ENCODE results near the gene ENDOU. TPM values are rescaled to one million over a fixed set of nuclear protein-coding genes. Genes with fewer than 3 reads are reported as not detected.

Gene ENDOU
- total and polyA plus RNA-seq, 2 experiments from 2014 or later, result 0.22 TPM; not detected in 1

DNA sequence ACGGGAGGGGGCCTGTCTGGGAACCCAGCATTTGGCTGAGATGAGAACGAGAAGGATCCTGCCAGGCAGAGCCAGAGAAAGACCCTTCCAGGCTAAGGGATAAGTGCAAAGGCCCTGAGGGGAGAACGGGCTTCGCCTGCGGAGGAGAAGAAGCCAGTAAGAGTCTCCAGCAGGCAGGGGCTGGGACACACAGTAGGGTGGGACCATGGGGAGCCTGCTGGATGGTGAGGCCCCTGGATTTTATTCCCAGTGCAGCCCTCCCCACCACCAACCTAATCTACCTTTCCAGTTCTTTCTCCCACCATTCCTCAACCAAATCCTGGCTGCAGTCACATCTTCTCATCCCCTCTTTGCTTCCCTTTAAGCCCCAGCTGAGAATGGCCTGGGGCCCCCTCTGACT, 20.8 kb upstream of the ENDOU start:
- H3K36me3 ChIP-seq (ENCODE audit: low read depth), result no peaks in the 10 kb centered on the region
- no peak for DNase-seq
- WGBS, 2 experiments (ENCODE audit: low coverage in 1 of 2, low lambda C conversion rate in 2 of 2, missing lambda C conversion rate in 2 of 2), result 76 to 91% methylated on average over 5 of the region's 5 CpGs
- no peaks in the 10 kb centered on the region for H3F3A ChIP-seq (ENCODE audit: insufficient read depth)
- no peaks in the 10 kb centered on the region for H3K9me2 ChIP-seq (ENCODE audit: insufficient read depth)
- no peaks in the 10 kb centered on the region for H3K9me3 ChIP-seq (ENCODE audit: low read depth)
- no peak overlapping the region for H3K9ac ChIP-seq
- H3K79me2 ChIP-seq (ENCODE audit: insufficient read depth), result no peaks in the 10 kb centered on the region
- no peaks in the 10 kb centered on the region for H3K27me3 ChIP-seq (replicated peaks; ENCODE audit: insufficient read depth)
- no peaks in the 10 kb centered on the region for H3K4me1 ChIP-seq (ENCODE audit: insufficient read depth)
- TF ChIP-seq EZH2 (IDR thresholded peaks at IDR 0.05; ENCODE audit: insufficient read depth, poor library complexity, severe bottlenecking) (no peak), EZH2phosphoT487 (IDR thresholded peaks at IDR 0.05; ENCODE audit: insufficient read depth, low read depth) (no peak)
- H4K20me1 ChIP-seq (ENCODE audit: insufficient read depth), result no peaks in the 10 kb centered on the region
- in situ Hi-C loops (cut with MboI), result no loop called here
- no peak overlapping the region for H3K4me2 ChIP-seq (ENCODE audit: unreplicated experiment)
- H2AFZ ChIP-seq, result no peak overlapping the region
- H3K27ac ChIP-seq, result no peak overlapping the region
- H3K4me3 ChIP-seq, result no peak overlapping the region

DNA sequence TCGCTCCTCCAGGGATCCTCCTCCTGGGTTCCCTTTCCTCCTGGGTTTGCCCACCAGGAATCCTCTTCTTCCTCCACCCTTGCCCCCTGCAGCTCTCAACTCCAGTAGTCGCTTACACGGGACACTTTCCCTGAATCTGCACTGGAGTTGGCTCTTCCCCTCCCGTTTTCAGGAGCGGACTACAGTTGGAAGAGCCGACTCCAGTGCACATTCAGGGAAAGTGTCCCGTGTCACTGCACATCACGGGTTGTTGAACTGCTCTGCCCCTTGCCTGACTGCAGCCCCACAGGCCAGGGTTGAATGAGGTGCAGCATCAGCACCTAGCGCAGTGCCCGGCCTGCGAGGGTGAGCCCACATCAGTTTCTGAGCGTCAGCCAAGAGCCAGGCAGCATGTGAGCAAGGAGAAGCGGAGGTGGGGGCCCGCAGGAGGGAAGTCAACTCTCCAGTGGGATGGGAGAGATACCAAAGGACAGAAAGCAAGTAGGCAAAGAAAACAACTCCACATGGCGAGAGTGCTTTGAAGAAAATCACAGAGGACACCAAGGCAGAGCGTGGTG, 20.3 kb upstream of the ENDOU start:
- Histone ChIP-seq H3K9me2 (ENCODE audit: insufficient read depth) (no peaks in the 10 kb centered on the region), H3K9me3 (ENCODE audit: low read depth) (no peaks in the 10 kb centered on the region), H3K27me3 (replicated peaks; ENCODE audit: insufficient read depth) (no peaks in the 10 kb centered on the region), H3K36me3 (ENCODE audit: low read depth) (no peaks in the 10 kb centered on the region), H2AFZ (no peak overlapping the region), H4K20me1 (ENCODE audit: insufficient read depth) (no peaks in the 10 kb centered on the region), H3K9ac (no peak overlapping the region), H3K79me2 (ENCODE audit: insufficient read depth) (no peaks in the 10 kb centered on the region), H3K4me2 (ENCODE audit: unreplicated experiment) (no peak overlapping the region), H3K27ac (no peak overlapping the region), H3K4me3 (no peak overlapping the region), H3K4me1 (ENCODE audit: insufficient read depth) (no peaks in the 10 kb centered on the region), H3F3A (ENCODE audit: insufficient read depth) (no peaks in the 10 kb centered on the region)
- in situ Hi-C loops (cut with MboI), result no loop called here
- WGBS, 2 experiments (ENCODE audit: low coverage in 1 of 2, low lambda C conversion rate in 2 of 2, missing lambda C conversion rate in 2 of 2), result 79 to 81% methylated on average over 16 of the region's 16 CpGs
- TF ChIP-seq EZH2phosphoT487 (IDR thresholded peaks at IDR 0.05; ENCODE audit: insufficient read depth, low read depth) (no peak), EZH2 (IDR thresholded peaks at IDR 0.05; ENCODE audit: insufficient read depth, poor library complexity, severe bottlenecking) (no peak)
- no peak for DNase-seq

GRCh38 chr12:47744778-47745436, 19.6 kb upstream of the ENDOU start:
- H3K4me2 ChIP-seq (ENCODE audit: unreplicated experiment), result no peak overlapping the region
- no peak for DNase-seq
- no peaks in the 10 kb centered on the region for H3K36me3 ChIP-seq (ENCODE audit: low read depth)
- no peaks in the 10 kb centered on the region for H3F3A ChIP-seq (ENCODE audit: insufficient read depth)
- H3K4me3 ChIP-seq, result no peak overlapping the region
- H3K4me1 ChIP-seq (ENCODE audit: insufficient read depth), result no peaks in the 10 kb centered on the region
- no peaks in the 10 kb centered on the region for H3K9me3 ChIP-seq (ENCODE audit: low read depth)
- no peak overlapping the region for H3K9ac ChIP-seq
- H3K27me3 ChIP-seq (replicated peaks; ENCODE audit: insufficient read depth), result no peaks in the 10 kb centered on the region
- H2AFZ ChIP-seq, result no peak overlapping the region
- in situ Hi-C loops (cut with MboI), result no loop called here
- TF ChIP-seq EZH2 (IDR thresholded peaks at IDR 0.05; ENCODE audit: insufficient read depth, poor library complexity, severe bottlenecking) (no peak), EZH2phosphoT487 (IDR thresholded peaks at IDR 0.05; ENCODE audit: insufficient read depth, low read depth) (no peak)
- H3K79me2 ChIP-seq (ENCODE audit: insufficient read depth), result no peaks in the 10 kb centered on the region
- 89 to 90% methylated on average over 8 of the region's 8 CpGs for WGBS, 2 experiments (ENCODE audit: low coverage in 1 of 2, low lambda C conversion rate in 2 of 2, missing lambda C conversion rate in 2 of 2)
- no peaks in the 10 kb centered on the region for H4K20me1 ChIP-seq (ENCODE audit: insufficient read depth)
- no peaks in the 10 kb centered on the region for H3K9me2 ChIP-seq (ENCODE audit: insufficient read depth)
- H3K27ac ChIP-seq, result no peak overlapping the region

DNA sequence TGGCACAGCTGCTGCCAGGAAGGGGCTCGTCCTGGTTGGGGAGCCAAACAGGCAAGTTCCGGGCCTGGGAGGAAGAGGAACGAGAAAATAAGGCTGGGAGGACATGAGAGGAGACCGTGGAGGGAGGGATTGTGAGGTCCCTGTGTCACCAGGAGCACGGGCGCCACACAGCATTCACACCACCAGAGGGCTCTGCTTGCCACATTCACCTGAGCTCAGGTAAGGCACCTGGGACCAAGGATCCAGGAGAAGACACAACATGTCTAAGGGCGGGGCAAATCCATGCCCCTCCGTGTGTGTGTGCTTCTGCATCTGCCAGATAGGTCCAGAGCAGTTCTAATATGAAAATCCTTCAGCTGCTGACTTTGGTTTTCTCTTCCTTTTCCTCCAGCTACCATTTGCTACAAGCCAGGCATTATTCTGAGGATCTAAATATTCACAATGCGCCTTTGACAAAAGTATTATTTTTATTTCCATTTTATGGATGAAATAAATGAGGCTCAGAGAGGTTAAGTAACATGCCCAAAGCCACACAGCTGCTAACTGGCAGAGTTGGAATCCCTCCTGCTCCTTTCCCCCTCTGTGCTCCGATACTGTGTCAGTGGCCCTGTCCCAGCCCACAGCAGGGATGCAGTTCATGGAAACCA, 18.8 kb upstream of the ENDOU start:
- Histone ChIP-seq H3K36me3 (ENCODE audit: low read depth) (no peaks in the 10 kb centered on the region), H3K9ac (no peak overlapping the region), H4K20me1 (ENCODE audit: insufficient read depth) (no peaks in the 10 kb centered on the region), H3K9me3 (ENCODE audit: low read depth) (no peaks in the 10 kb centered on the region), H3K4me2 (ENCODE audit: unreplicated experiment) (no peak overlapping the region), H3F3A (ENCODE audit: insufficient read depth) (no peaks in the 10 kb centered on the region), H3K27me3 (replicated peaks; ENCODE audit: insufficient read depth) (no peaks in the 10 kb centered on the region), H3K4me3 (no peak overlapping the region), H2AFZ (no peak overlapping the region), H3K27ac (no peak overlapping the region), H3K79me2 (ENCODE audit: insufficient read depth) (no peaks in the 10 kb centered on the region), H3K9me2 (ENCODE audit: insufficient read depth) (no peaks in the 10 kb centered on the region), H3K4me1 (ENCODE audit: insufficient read depth) (no peaks in the 10 kb centered on the region)
- 48 to 54% methylated on average over 9 to 10 of the region's 10 CpGs for WGBS, 2 experiments (ENCODE audit: low coverage in 1 of 2, low lambda C conversion rate in 2 of 2, missing lambda C conversion rate in 2 of 2)
- in situ Hi-C loops (cut with MboI), result no loop called here
- DNase-seq, result no peak
- TF ChIP-seq EZH2 (IDR thresholded peaks at IDR 0.05; ENCODE audit: insufficient read depth, poor library complexity, severe bottlenecking), result no peak
- TF ChIP-seq EZH2phosphoT487 (IDR thresholded peaks at IDR 0.05; ENCODE audit: insufficient read depth, low read depth), result no peak

Data from GM23248 (cell line).